K562 (cell line): Measurements from ENCODE around the gene PRELID3B. TPM values are rescaled to one million over a fixed set of nuclear protein-coding genes. Genes with fewer than 3 reads are reported as not detected.

Source experiments
- CBFA2T3 ChIP-seq: fragments of 450-650 bp; IDR thresholded peaks from 2 replicates; pipeline ENCODE4 v1.6.1; 2017
- FOXK1 ChIP-seq: sonication (generic); formaldehyde crosslinking; IDR thresholded peaks from 2 replicates; pipeline ENCODE4 v1.8.0; 2022; ENCODE audit warnings: missing genetic modification reagents, mild to moderate bottlenecking, borderline replicate concordance
- KAT8 ChIP-seq: fragments of 450-650 bp; IDR thresholded peaks from 2 replicates; pipeline ENCODE4 v1.6.1; 2016; ENCODE audit warnings: low read depth, mild to moderate bottlenecking
- MAX ChIP-seq: sonication (generic); formaldehyde crosslinking; IDR thresholded peaks from 2 replicates; pipeline ENCODE4 v1.9.0; 2022; ENCODE audit warnings: mild to moderate bottlenecking, missing genetic modification reagents
- MCM5 ChIP-seq: fragments of 450-650 bp; IDR thresholded peaks from 2 replicates; pipeline ENCODE4 v1.6.1; 2016; ENCODE audit warnings: low read depth
- PHTF2 ChIP-seq: fragments of 250-450 bp; sonication (Bioruptor Pico); IDR thresholded peaks from 2 replicates; pipeline ENCODE4 v1.5.0; 2021; ENCODE audit warnings: mild to moderate bottlenecking
- RBM17 ChIP-seq: fragments of 200-400 bp; formaldehyde crosslinking; IDR thresholded peaks from 2 replicates; pipeline ENCODE4 v1.6.1; 2017; ENCODE audit warnings: low read depth, mild to moderate bottlenecking, low read length, borderline replicate concordance
- TAF9B ChIP-seq: fragments of 450-650 bp; IDR thresholded peaks from 2 replicates; pipeline ENCODE4 v1.6.1; 2018; ENCODE audit warnings: mild to moderate bottlenecking; ENCODE audit not compliant: partially characterized antibody
- TCF7L2 ChIP-seq: fragments of 150-350 bp; IDR thresholded peaks from 2 replicates; pipeline ENCODE4 v1.6.1; 2016; ENCODE audit warnings: low read depth, mild to moderate bottlenecking, low read length, moderate library complexity
- THAP12 ChIP-seq: fragments of 250-450 bp; sonication (Bioruptor Pico); IDR thresholded peaks from 2 replicates; pipeline ENCODE4 v1.9.0; 2021; ENCODE audit warnings: mild to moderate bottlenecking, inconsistent platforms
- USF1 ChIP-seq: sonication (generic); formaldehyde crosslinking; IDR thresholded peaks from 2 replicates; pipeline ENCODE4 v1.9.0; 2022; ENCODE audit warnings: mild to moderate bottlenecking, missing genetic modification reagents
- USF2 ChIP-seq: sonication (generic); formaldehyde crosslinking; IDR thresholded peaks from 2 replicates; pipeline ENCODE4 v1.5.0; 2020; ENCODE audit warnings: missing genetic modification reagents
- ZBTB12 ChIP-seq: fragments of 250-450 bp; sonication (Bioruptor Pico); IDR thresholded peaks from 2 replicates; pipeline ENCODE4 v1.4.0; 2020
- ZNF124 ChIP-seq: sonication (generic); formaldehyde crosslinking; IDR thresholded peaks from 2 replicates; pipeline ENCODE4 v1.8.1; 2022; ENCODE audit warnings: missing genetic modification reagents
- ZNF395 ChIP-seq: fragments of 200-800 bp; sonication (Bioruptor generic); IDR thresholded peaks from 2 replicates; pipeline ENCODE4 v1.6.1; 2017; ENCODE audit warnings: missing genetic modification characterization, missing compliant biosample characterization
- ZNF586 ChIP-seq: fragments of 450-650 bp; formaldehyde crosslinking; conservative IDR thresholded peaks from 2 replicates; pipeline ENCODE4 v1.4.0; 2020; ENCODE audit warnings: mild to moderate bottlenecking, moderate library complexity
- ZNF699 ChIP-seq: fragments of 250-450 bp; sonication (Bioruptor Pico); IDR thresholded peaks from 2 replicates; pipeline ENCODE4 v1.8.0; 2021; ENCODE audit warnings: mild to moderate bottlenecking, moderate library complexity; ENCODE audit not compliant: insufficient replicate concordance
- polyA plus RNA-seq, 8 experiments: library from polyadenylated mRNA; depleted of rRNA in 4 of 8; stranded (reverse) in 5 of 8; unstranded in 3 of 8; fragments of >200 nt; fragmentation: Nextera tagmentation in 2 of 8; fragmentation: Illumina TruSeq in 1 of 8; extraction: Ambion mirVana in 2 of 8; extraction: Trizol in 1 of 8; gene quantifications; 2 replicates each; pipeline versions ENCODE4 v1.2.1 to v1.2.3, GENCODE V29; 2011 to 2014; ENCODE audit warnings: inconsistent platforms in 1 of 8, missing spikeins in 1 of 8
- total RNA-seq, 7 experiments: library from RNA; depleted of rRNA in 6 of 7; stranded (reverse); fragments of >200 nt in 6 of 7; fragmentation: Illumina TruSeq in 2 of 7; extraction: Trizol in 2 of 7; gene quantifications; 2 replicates each; pipeline versions ENCODE4 v1.2.1 to v1.2.3, GENCODE V29; 2011 to 2021; ENCODE audit warnings: low replicate concordance in 1 of 7

The PRELID3B gene
- total and polyA plus RNA-seq, 9 of the 15 experiments (the other 6 are each of a cell fraction or from before 2014, with no cell fraction given) = 77.0 to 186 (median 101) TPM

- TF ChIP-seq ZNF395 (CRISPR knock-in tag) = 0 out of 2 replicates have a peak, but pooled peaks have one; percentile 4
- TF ChIP-seq THAP12 = no peak; the same call in 1 of the 2 replicates
- no peak for TF ChIP-seq MCM5
- TF ChIP-seq TAF9B = no peak
- TF ChIP-seq RBM17 = no peak
- peak; percentile 23; the same call in 1 of the 2 replicates for TF ChIP-seq USF2 (CRISPR knock-in tag)
- TF ChIP-seq CBFA2T3 = no peak
- TF ChIP-seq MAX (CRISPR knock-in tag) = peak; percentile 73
- TF ChIP-seq PHTF2 (CRISPR knock-in tag) = no peak
- no peak for TF ChIP-seq USF1 (CRISPR knock-in tag)
- TF ChIP-seq KAT8 = no peak
- no peak for TF ChIP-seq TCF7L2
- TF ChIP-seq FOXK1 (CRISPR knock-in tag) = peak; percentile 95
- TF ChIP-seq ZNF586 (CRISPR knock-in tag) = no peak
- no peak for TF ChIP-seq ZBTB12 (CRISPR knock-in tag)
- no peak for TF ChIP-seq ZNF699 (CRISPR knock-in tag)
- no peak for TF ChIP-seq ZNF124 (CRISPR knock-in tag)
These were observed at the start of gene PRELID3B (continued) for GRCh38 chr20:59042151-59042795.
